Central memory CD8-positive, alpha-beta T cell (primary cell): ENCODE data around the gene NADK2.
A peak's percentile ranks its signal among the peaks of the same experiment; 100 is the strongest.

Experiments
- ATAC-seq: fragments of 150-1000 bp; cut with Tn5 transposase; replicated peaks from 2 replicates; pipeline ENCODE4 v1.10.0; 2022; ENCODE audit warnings: mild to moderate bottlenecking, moderate FRiP score, moderate number of reproducible peaks; ENCODE audit not compliant: poor library complexity, severe bottlenecking; ENCODE audit errors: extremely low read depth
- DNase-seq, 2 donors: peaks; one replicate each; pipeline ENCODE4 v3.0.0; 2021; ENCODE audit warnings: low spot score in 2 of 2
- H3K27ac Mint-ChIP-seq: one replicate; pipeline ENCODE4 v1.8.0; 2022; ENCODE audit warnings: low read depth, mild to moderate bottlenecking, moderate library complexity, mixed read lengths
- H3K27me3 Mint-ChIP-seq: one replicate; pipeline ENCODE4 v1.8.0; 2022; ENCODE audit warnings: mixed read lengths
- H3K36me3 Mint-ChIP-seq: one replicate; pipeline ENCODE4 v1.8.0; 2022; ENCODE audit warnings: mild to moderate bottlenecking, moderate library complexity, mixed read lengths; ENCODE audit not compliant: insufficient read depth
- H3K4me1 Mint-ChIP-seq: one replicate; pipeline ENCODE4 v1.8.0; 2022; ENCODE audit warnings: mixed read lengths
- H3K4me3 Mint-ChIP-seq: one replicate; pipeline ENCODE4 v1.8.0; 2022; ENCODE audit warnings: mild to moderate bottlenecking, moderate library complexity, mixed read lengths
- H3K9me3 Mint-ChIP-seq: one replicate; pipeline ENCODE4 v1.8.0; 2022; ENCODE audit warnings: mixed read lengths

NADK2 gene

GRCh38 chr5:36162810-36163486, 78.8 kb downstream of the NADK2 start:
- Mint-ChIP-seq H3K9me3 (no peaks in the 10 kb centered on the region), H3K27ac (no peak overlapping the region), H3K4me3 (no peak overlapping the region), H3K4me1 (peaks cover 47% of the 10 kb centered on the region), H3K27me3 (no peaks in the 10 kb centered on the region), H3K36me3 (peaks cover 41% of the 10 kb centered on the region)
- ATAC-seq, result no peak
- no peak for DNase-seq

- Mint-ChIP-seq H3K27ac (no peak overlapping the region), H3K9me3 (no peaks in the 10 kb centered on the region), H3K4me3 (no peak overlapping the region), H3K36me3 (peaks cover 35% of the 10 kb centered on the region), H3K27me3 (no peaks in the 10 kb centered on the region), H3K4me1 (peaks cover 55% of the 10 kb centered on the region)
- no peak for DNase-seq
- no peak for ATAC-seq
Observed at GRCh38 chr5:36161361-36161760, 80.4 kb downstream of the NADK2 start.

DNA sequence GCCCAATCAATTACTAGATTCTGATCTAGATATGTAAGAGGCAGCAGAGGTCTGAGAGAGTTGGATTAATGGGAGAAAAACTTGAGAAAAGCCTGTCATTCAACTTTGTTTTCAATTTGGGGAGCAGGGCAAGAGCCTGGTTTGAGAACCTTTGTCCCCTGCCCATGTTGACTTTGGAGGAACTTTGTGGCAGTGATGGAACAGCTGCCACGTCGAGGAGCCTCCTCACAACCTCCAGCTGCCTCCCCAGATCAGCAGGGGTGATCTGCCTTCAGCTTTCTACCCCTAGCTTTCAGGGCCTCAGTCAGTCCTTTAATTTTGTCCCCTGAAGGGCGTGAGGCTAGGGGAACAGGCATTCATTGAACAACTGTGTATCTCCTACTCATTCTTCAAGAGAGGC, 81.1 kb downstream of the NADK2 start:
- H3K4me3 Mint-ChIP-seq, result no peak overlapping the region
- H3K4me1 Mint-ChIP-seq, result peaks cover 62% of the 10 kb centered on the region
- H3K27ac Mint-ChIP-seq, result no peak overlapping the region
- DNase-seq (no peak), ATAC-seq (no peak)
- H3K27me3 Mint-ChIP-seq, result no peaks in the 10 kb centered on the region
- peaks cover 35% of the 10 kb centered on the region for H3K36me3 Mint-ChIP-seq
- H3K9me3 Mint-ChIP-seq, result no peaks in the 10 kb centered on the region

DNA sequence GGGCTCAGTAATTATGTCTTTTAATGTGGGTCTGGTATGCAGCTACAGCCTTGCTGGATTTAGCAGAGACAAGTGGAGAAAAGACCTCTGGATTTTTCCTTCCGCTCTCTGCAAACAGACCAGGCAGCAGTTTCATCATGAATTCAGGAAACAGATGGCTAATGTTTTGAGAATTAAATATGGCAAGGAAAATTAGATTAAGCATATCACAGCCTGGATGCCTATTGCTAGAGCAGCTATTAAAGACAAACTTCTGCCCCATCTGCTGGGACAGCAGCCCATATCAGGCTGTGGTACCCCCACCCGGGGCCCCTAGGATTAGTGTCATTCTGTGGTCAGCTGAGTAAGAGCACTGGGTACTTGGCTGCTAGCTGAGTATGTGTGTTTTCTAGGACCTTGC, 83.6 kb downstream of the NADK2 start:
- no peak for ATAC-seq
- H3K4me1 Mint-ChIP-seq, result peaks cover 66% of the 10 kb centered on the region
- peaks cover 31% of the 10 kb centered on the region for H3K36me3 Mint-ChIP-seq

DNA sequence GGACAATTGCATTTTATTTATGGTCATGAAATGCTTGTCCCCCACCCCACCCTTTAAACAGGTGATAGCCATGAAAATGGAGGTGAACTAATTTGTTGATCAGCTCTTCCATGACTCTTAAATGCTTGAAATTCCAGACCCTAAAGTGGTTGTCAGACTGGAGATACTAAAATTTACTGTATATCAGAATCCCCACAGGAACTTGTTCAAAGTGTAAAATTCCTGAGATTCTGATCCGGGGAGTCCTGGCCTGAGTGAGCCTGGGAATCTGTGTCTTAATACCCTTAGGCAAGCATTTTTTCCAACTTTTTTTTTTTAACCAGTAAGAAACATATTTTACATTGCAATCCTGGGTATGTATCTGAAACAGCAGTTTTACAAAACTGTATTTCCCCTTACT, 85.1 kb downstream of the NADK2 start:
- DNase-seq (no peak), ATAC-seq (no peak)
- no peaks in the 10 kb centered on the region for H3K27me3 Mint-ChIP-seq
- no peak overlapping the region for H3K4me3 Mint-ChIP-seq
- no peaks in the 10 kb centered on the region for H3K9me3 Mint-ChIP-seq
- peaks cover 63% of the 10 kb centered on the region for H3K4me1 Mint-ChIP-seq
- H3K27ac Mint-ChIP-seq, result no peak overlapping the region
- H3K36me3 Mint-ChIP-seq, result peaks cover 27% of the 10 kb centered on the region

More for the DNA sequence above, 83.6 kb downstream of the NADK2 start:
- Mint-ChIP-seq H3K27me3 (no peaks in the 10 kb centered on the region), H3K4me3 (no peak overlapping the region), H3K9me3 (no peaks in the 10 kb centered on the region), H3K27ac (no peak overlapping the region)
- no peak for DNase-seq

DNA sequence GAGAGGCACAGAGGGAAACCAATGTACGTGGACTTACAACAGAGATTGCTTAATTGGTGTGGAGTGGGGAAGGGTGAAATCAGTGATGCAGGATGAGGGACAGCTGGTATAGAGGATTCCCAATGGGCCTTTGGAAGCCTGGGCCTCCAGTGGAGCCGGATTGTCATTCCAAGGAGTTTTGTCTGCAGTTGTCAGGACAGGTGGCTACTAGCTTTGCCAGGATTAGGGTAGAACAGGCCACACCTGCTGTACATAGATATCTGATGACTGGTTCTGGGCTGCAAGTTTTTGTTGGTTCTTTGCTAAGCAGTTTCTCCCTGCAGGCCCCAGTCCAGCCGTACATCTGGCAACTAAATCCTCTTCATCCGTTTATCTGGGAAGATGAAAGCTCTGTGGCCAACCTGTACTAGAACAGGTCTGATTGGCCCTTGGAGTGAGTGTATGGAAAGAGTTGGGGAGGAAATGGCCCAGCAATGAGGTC, 85.6 kb downstream of the NADK2 start:
- DNase-seq (no peak), ATAC-seq (no peak)
- Mint-ChIP-seq H3K27me3 (no peaks in the 10 kb centered on the region), H3K4me3 (no peak overlapping the region), H3K27ac (no peak overlapping the region), H3K9me3 (no peaks in the 10 kb centered on the region), H3K4me1 (peaks cover 64% of the 10 kb centered on the region), H3K36me3 (peaks cover 27% of the 10 kb centered on the region)

DNA sequence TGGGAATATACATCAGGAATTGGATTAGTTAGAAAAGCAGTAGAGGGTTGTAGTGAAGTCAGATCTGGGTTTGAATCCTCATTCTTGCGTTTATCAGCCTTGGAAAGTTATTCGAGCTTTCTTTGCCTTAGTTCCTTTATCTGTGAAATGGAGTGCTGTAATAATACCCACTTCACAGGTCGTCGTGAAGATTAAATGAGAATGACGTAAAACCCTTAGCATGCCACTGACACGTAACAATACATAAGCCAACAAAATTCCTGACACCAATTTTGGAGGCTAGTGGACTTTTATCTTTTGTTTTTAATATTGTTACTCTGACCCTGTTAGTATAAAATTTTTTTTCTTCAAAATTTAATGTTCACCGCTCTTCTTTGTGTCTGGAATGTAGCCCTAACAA, 86.4 kb downstream of the NADK2 start:
- DNase-seq (no peak), ATAC-seq (no peak)
- H3K4me1 Mint-ChIP-seq, result peaks cover 71% of the 10 kb centered on the region
- peaks cover 25% of the 10 kb centered on the region for H3K36me3 Mint-ChIP-seq
- H3K4me3 Mint-ChIP-seq, result no peak overlapping the region
- no peak overlapping the region for H3K27ac Mint-ChIP-seq
- no peaks in the 10 kb centered on the region for H3K9me3 Mint-ChIP-seq
- no peaks in the 10 kb centered on the region for H3K27me3 Mint-ChIP-seq

DNA sequence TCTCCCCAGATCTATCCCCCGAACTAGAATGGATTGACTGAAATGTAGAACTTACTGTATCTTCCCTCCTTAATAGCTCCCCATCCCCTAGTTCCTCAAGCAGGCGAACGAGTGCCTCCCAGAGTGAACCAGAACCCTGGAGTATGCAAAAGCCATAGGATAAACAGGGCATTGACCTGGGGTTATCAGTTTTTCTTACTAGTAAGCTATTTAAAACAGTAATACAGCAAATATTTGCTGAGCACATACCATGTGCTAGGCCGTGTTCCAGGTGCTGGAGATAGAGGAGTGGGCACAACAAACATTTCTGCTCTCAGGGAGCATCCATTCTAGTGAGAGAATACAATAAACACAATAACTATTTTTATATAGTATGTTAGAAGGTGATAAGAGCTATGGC, 88.0 kb downstream of the NADK2 start:
- Mint-ChIP-seq H3K9me3 (no peaks in the 10 kb centered on the region), H3K36me3 (peaks cover 22% of the 10 kb centered on the region), H3K4me1 (peaks cover 68% of the 10 kb centered on the region), H3K4me3 (peak overlapping the region; percentile 38), H3K27me3 (no peaks in the 10 kb centered on the region), H3K27ac (no peak overlapping the region)
- ATAC-seq (no peak), DNase-seq (no peak)

GRCh38 chr5:36153298-36153677, 88.4 kb downstream of the NADK2 start:
- no peaks in the 10 kb centered on the region for H3K27me3 Mint-ChIP-seq
- no peak for DNase-seq
- peaks cover 19% of the 10 kb centered on the region for H3K36me3 Mint-ChIP-seq
- peaks cover 64% of the 10 kb centered on the region for H3K4me1 Mint-ChIP-seq
- H3K27ac Mint-ChIP-seq, result no peak overlapping the region
- no peak for ATAC-seq
- peak overlapping the region; percentile 38 for H3K4me3 Mint-ChIP-seq
- H3K9me3 Mint-ChIP-seq, result no peaks in the 10 kb centered on the region

- ATAC-seq (no peak), DNase-seq (no peak)
- peaks cover 17% of the 10 kb centered on the region for H3K36me3 Mint-ChIP-seq
- H3K4me3 Mint-ChIP-seq, result peak overlapping the region; percentile 92
- H3K9me3 Mint-ChIP-seq, result no peaks in the 10 kb centered on the region
- H3K27me3 Mint-ChIP-seq, result no peaks in the 10 kb centered on the region
- peak overlapping the region; percentile 91 for H3K27ac Mint-ChIP-seq
- H3K4me1 Mint-ChIP-seq, result peaks cover 63% of the 10 kb centered on the region
Observed at GRCh38 chr5:36152324-36153297, 89.1 kb downstream of the NADK2 start.

DNA sequence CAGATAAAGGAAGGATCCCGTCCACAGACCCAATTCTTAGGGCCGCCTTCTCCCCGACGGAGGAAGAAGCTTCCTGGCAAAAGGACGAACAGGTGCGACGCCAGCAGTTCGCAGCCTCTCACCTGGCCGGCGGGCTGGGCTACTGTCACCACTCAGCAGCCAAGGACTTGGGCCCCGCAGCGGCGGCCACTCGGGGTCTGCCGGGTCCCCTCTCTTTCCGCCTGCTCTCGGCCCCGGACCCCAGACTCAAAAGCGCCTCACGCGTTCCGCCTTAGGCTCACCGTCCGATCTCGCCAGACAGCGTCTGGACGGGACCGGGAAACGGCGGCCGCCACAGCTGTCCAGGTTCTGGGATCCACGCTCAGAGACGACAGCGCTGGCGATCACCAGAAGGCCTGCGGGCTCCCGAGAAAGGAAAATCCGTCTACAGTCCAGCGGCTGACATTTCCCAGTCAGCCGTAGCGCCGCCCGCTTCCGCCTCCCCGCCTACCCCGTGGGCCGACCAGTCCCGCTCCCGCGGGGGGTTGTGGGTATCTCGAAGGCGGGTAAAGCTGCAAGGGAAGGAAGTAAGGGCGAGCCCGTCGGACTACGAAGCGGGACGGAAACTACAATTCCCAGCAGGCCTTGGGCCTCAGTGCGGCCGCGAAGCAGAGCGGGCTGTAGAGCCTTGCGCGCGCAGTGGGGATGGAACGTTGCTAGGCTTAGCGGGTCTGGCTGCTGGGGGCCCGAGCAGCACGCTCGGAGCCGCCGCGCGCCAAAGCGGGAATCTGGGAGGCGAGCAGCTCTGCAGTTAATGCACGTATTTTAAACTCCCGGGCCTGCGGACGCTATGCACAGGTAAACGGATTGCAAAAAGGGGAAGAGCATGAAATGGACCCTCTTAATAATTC, 90.0 kb downstream of the NADK2 start, which contains the start of the genes LMBRD2 and SKP2:
Gene LMBRD2 (minus strand): TSS at position 454 of the 890 bp plus-strand sequence. CDS start 8,538 bp downstream, outside the sequence.
Gene SKP2 (plus strand): TSS at position 678 of the 890 bp plus-strand sequence. CDS start 152 bp downstream, at position 830.
- Mint-ChIP-seq H3K27ac (peak within 1 kb of the TSS; percentile 91), H3K4me3 (peak within 1 kb of the TSS; percentile 92), H3K36me3 (peaks cover 16% of the 10 kb centered on the region), H3K9me3 (no peaks in the 10 kb centered on the region), H3K27me3 (no peaks in the 10 kb centered on the region), H3K4me1 (peaks cover 63% of the 10 kb centered on the region)
- DNase-seq (peak; percentile 92 to 93), ATAC-seq (peak; percentile 98)
